Sigmoid colon (tissue), 4 donors: ENCODE measurements around the gene MACC1.

Experiments
- CTCF ChIP-seq, 4 experiments: fragments of 450-650 bp in 3 of 4; fragments of 200-600 bp in 1 of 4; IDR thresholded peaks; one replicate each; pipeline ENCODE4 v1.5.1; 2016 to 2019; ENCODE audit warnings: antibody characterized with exemption in 4 of 4, mild to moderate bottlenecking in 3 of 4, moderate library complexity in 2 of 4
- EP300 ChIP-seq, 4 donors: sonication (generic); formaldehyde crosslinking; IDR thresholded peaks; one replicate each; pipeline ENCODE4 v1.6.1; 2017; ENCODE audit warnings: antibody characterized with exemption in 4 of 4
- POLR2A ChIP-seq, 2 donors: fragments of 450-650 bp; IDR thresholded peaks; one replicate each; pipeline ENCODE4 v1.6.1; 2016; ENCODE audit warnings: antibody characterized with exemption in 2 of 2, mild to moderate bottlenecking in 2 of 2, moderate library complexity in 2 of 2
- POLR2AphosphoS5 ChIP-seq, 4 donors: sonication (generic); formaldehyde crosslinking; IDR thresholded peaks; one replicate each; pipeline ENCODE4 v1.6.1; 2017; ENCODE audit warnings: antibody characterized with exemption in 4 of 4

- TF ChIP-seq POLR2A (IDR thresholded peaks at IDR 0.05) = no peak
- no peak for TF ChIP-seq POLR2AphosphoS5 (IDR thresholded peaks at IDR 0.05)
- no peak for TF ChIP-seq CTCF (IDR thresholded peaks at IDR 0.05)
- no peak for TF ChIP-seq EP300 (IDR thresholded peaks at IDR 0.05)
Measured at GRCh38 chr7:20089431-20089830, 127.8 kb downstream of the MACC1 start.
